OCI-LY7 (cell line): ENCODE measurements around the gene ZNF358. TPM values are rescaled to one million over a fixed set of nuclear protein-coding genes. Genes with fewer than 3 reads are reported as not detected.

Experiments used
- BruUV-seq: library from RNA; stranded (reverse); fragments of 400-500 nt; replicated peaks from 2 replicates; lab custom pipeline; 2021; lab: Mats Ljungman, UMichigan
- CTCF ChIA-PET: fragments of 300-600 bp; sonication (Branson Sonifier 250); formaldehyde crosslinking; loops from one replicate; lab custom pipeline; 2022; ENCODE audit warnings: antibody characterized with exemption; ENCODE audit not compliant: unreplicated experiment; lab: Charles Lee
- POLR2A ChIA-PET: fragments of 300-600 bp; sonication (Branson Sonifier 250); formaldehyde crosslinking; loops from one replicate; lab custom pipeline; 2022; ENCODE audit warnings: antibody characterized with exemption; lab: Charles Lee
- DNase-seq: peaks from one replicate; pipeline ENCODE4 v3.0.0-alpha.2; 2015; ENCODE audit warnings: low spot score
- H2AFZ ChIP-seq: fragments of 200-600 bp; sonication (generic), shearing (Covaris generic); 2 replicates; pipeline ENCODE4 v1.6.1; 2014; ENCODE audit warnings: mild to moderate bottlenecking, antibody characterized with exemption, low read length, moderate library complexity
- H3K27ac ChIP-seq: fragments of 200-600 bp; sonication (generic); 2 replicates; pipeline ENCODE4 v1.5.1; 2014; ENCODE audit warnings: mixed run types, low read depth, mild to moderate bottlenecking, moderate library complexity, low read length, inconsistent platforms; ENCODE audit not compliant: poor library complexity, severe bottlenecking
- H3K36me3 ChIP-seq: fragments of 200-600 bp; sonication (generic); 2 replicates; pipeline ENCODE4 v1.6.1; 2014; ENCODE audit warnings: mild to moderate bottlenecking, antibody characterized with exemption, low read length, moderate library complexity, mixed read lengths; ENCODE audit not compliant: insufficient read depth
- H3K4me1 ChIP-seq: fragments of 200-600 bp; sonication (generic); 2 replicates; pipeline ENCODE4 v1.5.1; 2014; ENCODE audit warnings: mild to moderate bottlenecking, low read length; ENCODE audit not compliant: insufficient read depth, poor library complexity, severe bottlenecking
- H3K4me2 ChIP-seq: fragments of 200-600 bp; sonication (generic); 2 replicates; pipeline ENCODE4 v1.6.1; 2014; ENCODE audit warnings: mild to moderate bottlenecking, low read length
- H3K4me3 ChIP-seq: fragments of 200-600 bp; sonication (generic); 2 replicates; pipeline ENCODE4 v1.5.1; 2014; ENCODE audit warnings: mild to moderate bottlenecking, low read depth, low read length; ENCODE audit not compliant: poor library complexity, severe bottlenecking
- H3K79me2 ChIP-seq: fragments of 200-600 bp; sonication (generic); 2 replicates; pipeline ENCODE4 v1.6.1; 2016; ENCODE audit warnings: low read depth, mild to moderate bottlenecking, low read length, moderate library complexity, mixed read lengths; ENCODE audit not compliant: insufficient read depth
- H3K9me2 ChIP-seq: fragments of 200-600 bp; sonication (generic); 2 replicates; pipeline ENCODE4 v1.6.1; 2016; ENCODE audit warnings: mild to moderate bottlenecking, low read length, mixed read lengths; ENCODE audit not compliant: insufficient read depth
- H3K9me3 ChIP-seq: fragments of 200-600 bp; sonication (generic); 2 replicates; pipeline ENCODE4 v1.6.1; 2014; ENCODE audit warnings: mild to moderate bottlenecking, mixed run types, low read length, mixed read lengths
- H4K20me1 ChIP-seq: fragments of 200-600 bp; sonication (generic); 2 replicates; pipeline ENCODE4 v1.6.1; 2014; ENCODE audit warnings: mild to moderate bottlenecking, antibody characterized with exemption, low read length, moderate library complexity, mixed read lengths; ENCODE audit not compliant: insufficient read depth
- CTCF ChIP-seq: fragments of 200-600 bp; sonication (generic); conservative IDR thresholded peaks from 2 replicates; pipeline ENCODE4 v1.5.1; 2014; ENCODE audit warnings: mild to moderate bottlenecking, antibody characterized with exemption, low read length, moderate library complexity, mixed read lengths
- EZH2phosphoT487 ChIP-seq: fragments of 200-600 bp; sonication (generic); IDR thresholded peaks from 2 replicates; pipeline ENCODE4 v1.6.1; 2018; ENCODE audit warnings: low read depth, borderline replicate concordance, mild to moderate bottlenecking, mixed run types, antibody characterized with exemption, low read length, moderate library complexity, mixed read lengths
- intact Hi-C: fragments of 100-400 bp; cut with micrococcal nuclease; formaldehyde crosslinking; loops from one replicate; pipeline ENCODE4 v1.10.0; 2022; ENCODE audit not compliant: unreplicated experiment
- total RNA-seq, 2 experiments: library from RNA; depleted of rRNA in 1 of 2; stranded (reverse); fragments of >200 nt in 1 of 2; shearing (Covaris generic) in 1 of 2; gene quantifications; 2 replicates each; pipeline ENCODE4 v1.2.3, GENCODE V29; 2014 to 2022

Gene ZNF358
- total RNA-seq, 2 experiments from 2014 or later: not detected

- no peaks in the 10 kb centered on the region for H4K20me1 ChIP-seq
- no peak for TF ChIP-seq CTCF
- no peak for TF ChIP-seq EZH2phosphoT487
- peaks cover 14% of the 10 kb centered on the region for H3K4me1 ChIP-seq
- intact Hi-C loops: no loop called here
- H3K27ac ChIP-seq: no peak overlapping the region
- H3K36me3 ChIP-seq: 0 out of 2 replicates have a peak, but pooled peaks cover under 1% of the 10 kb centered on the region
- H3K4me2 ChIP-seq: no peak overlapping the region
- H3K9me3 ChIP-seq: no peaks in the 10 kb centered on the region
- CTCF ChIA-PET: no interaction called here
- BruUV-seq: no TSS peak
- POLR2A ChIA-PET: no interaction called here
- H3K79me2 ChIP-seq: no peaks in the 10 kb centered on the region
- no peaks in the 10 kb centered on the region for H3K9me2 ChIP-seq
- no peak for DNase-seq
- no peak overlapping the region for H3K4me3 ChIP-seq
- no peak overlapping the region for H2AFZ ChIP-seq
These were observed 8.6 kb downstream of the ZNF358 start for GRCh38 chr19:7524523-7524922.

GRCh38 chr19:7524992-7525739, 9.3 kb downstream of the ZNF358 start:
- no TSS peak for BruUV-seq
- TF ChIP-seq EZH2phosphoT487: no peak
- no peak for TF ChIP-seq CTCF
- Histone ChIP-seq H4K20me1 (no peaks in the 10 kb centered on the region), H3K4me3 (no peak overlapping the region), H3K79me2 (no peaks in the 10 kb centered on the region), H3K27ac (no peak overlapping the region), H3K9me2 (no peaks in the 10 kb centered on the region), H2AFZ (no peak overlapping the region), H3K4me1 (peaks cover 14% of the 10 kb centered on the region), H3K4me2 (no peak overlapping the region), H3K36me3 (0 out of 2 replicates have a peak, but pooled peaks cover 6% of the 10 kb centered on the region), H3K9me3 (no peaks in the 10 kb centered on the region)
- POLR2A ChIA-PET: no interaction called here
- DNase-seq: no peak
- CTCF ChIA-PET: no interaction called here
- intact Hi-C loops: no loop called here
